ENCODE results near the gene C10orf90.

Gene C10orf90

DNA sequence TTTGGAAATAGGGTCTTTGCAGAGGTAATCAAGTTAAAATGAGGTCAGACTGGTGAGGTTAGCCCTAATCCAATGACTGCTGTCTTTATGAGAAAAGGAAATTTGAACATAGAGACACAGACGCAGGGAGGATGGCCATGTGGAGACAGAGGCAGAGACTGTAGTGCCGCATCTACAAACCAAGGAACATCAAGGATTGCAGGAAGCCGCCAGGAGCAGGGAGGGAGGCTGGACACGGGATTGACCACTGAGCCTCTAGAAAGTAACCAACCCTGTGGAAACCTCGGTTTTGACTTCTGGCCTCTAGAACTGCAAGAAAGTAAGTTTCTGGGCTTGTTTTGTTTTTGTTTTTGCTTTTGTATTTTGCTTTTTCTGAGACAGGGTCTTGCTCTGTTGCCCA is 213.9 kb downstream of the C10orf90 start:
- TF ChIP-seq, protein P1, sequence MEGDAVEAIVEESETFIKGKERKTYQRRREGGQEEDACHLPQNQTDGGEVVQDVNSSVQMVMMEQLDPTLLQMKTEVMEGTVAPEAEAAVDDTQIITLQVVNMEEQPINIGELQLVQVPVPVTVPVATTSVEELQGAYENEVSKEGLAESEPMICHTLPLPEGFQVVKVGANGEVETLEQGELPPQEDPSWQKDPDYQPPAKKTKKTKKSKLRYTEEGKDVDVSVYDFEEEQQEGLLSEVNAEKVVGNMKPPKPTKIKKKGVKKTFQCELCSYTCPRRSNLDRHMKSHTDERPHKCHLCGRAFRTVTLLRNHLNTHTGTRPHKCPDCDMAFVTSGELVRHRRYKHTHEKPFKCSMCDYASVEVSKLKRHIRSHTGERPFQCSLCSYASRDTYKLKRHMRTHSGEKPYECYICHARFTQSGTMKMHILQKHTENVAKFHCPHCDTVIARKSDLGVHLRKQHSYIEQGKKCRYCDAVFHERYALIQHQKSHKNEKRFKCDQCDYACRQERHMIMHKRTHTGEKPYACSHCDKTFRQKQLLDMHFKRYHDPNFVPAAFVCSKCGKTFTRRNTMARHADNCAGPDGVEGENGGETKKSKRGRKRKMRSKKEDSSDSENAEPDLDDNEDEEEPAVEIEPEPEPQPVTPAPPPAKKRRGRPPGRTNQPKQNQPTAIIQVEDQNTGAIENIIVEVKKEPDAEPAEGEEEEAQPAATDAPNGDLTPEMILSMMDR (IDR thresholded peaks at IDR 0.05; ENCODE audit: poor library complexity, severe bottlenecking) = no peak
- H3K36me3 ChIP-seq (ENCODE audit: low read depth) = no peaks in the 10 kb centered on the region
- peaks cover 2% of the 10 kb centered on the region for H3K27me3 ChIP-seq (ENCODE audit: insufficient read depth, poor library complexity, severe bottlenecking)
- no peaks in the 10 kb centered on the region for H3K9me3 ChIP-seq (ENCODE audit: severe bottlenecking)
- ATAC-seq (ENCODE audit: low read depth) = no peak
- DNase-seq (ENCODE audit: low spot score) = no peak
- no peak overlapping the region for H3K27ac ChIP-seq (ENCODE audit: poor library complexity, severe bottlenecking)
- H3K4me1 ChIP-seq (ENCODE audit: insufficient read depth, poor library complexity, severe bottlenecking) = peaks cover 3% of the 10 kb centered on the region
- no peak overlapping the region for H3K4me3 ChIP-seq (ENCODE audit: severe bottlenecking)

DNA sequence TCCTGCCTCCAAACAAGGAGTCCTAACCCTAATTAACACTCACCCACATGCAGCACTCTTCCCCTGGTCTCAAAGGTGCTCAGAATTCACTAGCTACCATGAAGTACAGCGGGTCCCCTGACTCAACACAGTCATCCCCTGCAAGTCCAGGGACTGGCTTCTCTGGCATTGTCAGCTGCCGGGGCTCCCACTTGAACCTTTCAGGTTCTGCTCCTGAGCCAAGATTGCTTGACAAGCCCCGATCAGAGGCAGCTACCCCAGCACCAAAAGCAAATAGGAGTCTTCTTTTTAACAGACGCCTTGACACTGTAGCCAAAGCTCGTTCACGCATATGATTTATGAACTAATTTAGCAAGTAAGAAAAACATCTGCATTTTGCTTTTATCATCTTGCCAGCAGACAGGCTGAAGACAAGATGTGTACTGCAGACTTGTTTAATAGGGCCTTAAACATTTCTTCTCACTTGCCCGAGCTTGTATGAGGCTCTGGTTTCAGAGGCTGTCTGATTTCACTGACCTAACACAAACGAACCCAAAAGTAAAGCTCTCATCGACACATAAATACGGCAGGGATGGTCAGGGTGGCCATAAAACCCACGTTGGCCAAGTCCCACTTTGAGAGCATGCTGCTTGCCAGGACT is 214.6 kb downstream of the C10orf90 start:
- no peak overlapping the region for H3K4me3 ChIP-seq (ENCODE audit: severe bottlenecking)
- ATAC-seq (ENCODE audit: low read depth) = no peak
- TF ChIP-seq, protein P1 (IDR thresholded peaks at IDR 0.05; ENCODE audit: poor library complexity, severe bottlenecking) = no peak

DNA sequence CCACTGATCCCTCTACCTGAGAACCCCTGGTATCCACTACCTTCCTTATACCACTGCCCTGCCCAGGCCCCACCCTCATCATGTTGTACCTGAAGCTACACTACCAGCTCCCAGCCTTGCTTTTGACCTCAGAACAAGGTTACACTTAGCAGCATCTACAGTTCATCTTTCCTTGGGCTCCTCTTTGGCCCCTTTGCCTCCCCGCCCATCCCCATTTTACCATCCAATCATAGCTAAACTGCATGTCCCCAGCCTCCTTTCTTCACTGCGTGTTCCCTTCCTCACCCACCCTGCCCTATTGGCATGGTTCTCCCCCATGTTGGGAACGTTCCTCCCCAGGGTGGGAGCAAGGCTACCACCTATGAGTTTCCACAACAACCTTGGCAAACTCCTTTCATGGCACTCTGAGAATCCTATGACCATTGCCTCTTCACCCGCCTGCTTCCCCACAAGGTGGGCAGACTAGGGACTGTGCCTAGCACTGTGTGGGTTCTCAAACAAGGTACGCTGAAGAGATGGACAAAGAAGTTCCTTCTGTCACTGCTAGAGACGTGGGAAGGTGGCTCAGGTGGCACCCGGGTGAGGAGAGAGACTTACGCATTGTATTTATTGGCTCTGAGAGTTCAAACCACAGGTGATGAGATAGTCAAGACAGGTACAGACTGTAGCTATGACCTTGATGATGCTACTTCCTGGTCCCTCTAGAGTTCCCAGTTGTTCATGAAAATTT is 215.3 kb downstream of the C10orf90 start:
- TF ChIP-seq, protein P1 (IDR thresholded peaks at IDR 0.05; ENCODE audit: poor library complexity, severe bottlenecking) = no peak
- no peak overlapping the region for H3K4me3 ChIP-seq (ENCODE audit: severe bottlenecking)
- H3K27me3 ChIP-seq (ENCODE audit: insufficient read depth, poor library complexity, severe bottlenecking) = peaks cover 4% of the 10 kb centered on the region
- no peak for DNase-seq (ENCODE audit: low spot score)
- ATAC-seq (ENCODE audit: low read depth) = no peak
- no peak overlapping the region for H3K27ac ChIP-seq (ENCODE audit: poor library complexity, severe bottlenecking)
- no peaks in the 10 kb centered on the region for H3K9me3 ChIP-seq (ENCODE audit: severe bottlenecking)
- peaks cover 3% of the 10 kb centered on the region for H3K4me1 ChIP-seq (ENCODE audit: insufficient read depth, poor library complexity, severe bottlenecking)
- no peaks in the 10 kb centered on the region for H3K36me3 ChIP-seq (ENCODE audit: low read depth)

More for the DNA sequence above, 214.6 kb downstream of the C10orf90 start:
- Histone ChIP-seq H3K4me1 (ENCODE audit: insufficient read depth, poor library complexity, severe bottlenecking) (peaks cover 3% of the 10 kb centered on the region), H3K36me3 (ENCODE audit: low read depth) (no peaks in the 10 kb centered on the region), H3K9me3 (ENCODE audit: severe bottlenecking) (no peaks in the 10 kb centered on the region), H3K27me3 (ENCODE audit: insufficient read depth, poor library complexity, severe bottlenecking) (peaks cover 4% of the 10 kb centered on the region), H3K27ac (ENCODE audit: poor library complexity, severe bottlenecking) (no peak overlapping the region)
- no peak for DNase-seq (ENCODE audit: low spot score)

DNA sequence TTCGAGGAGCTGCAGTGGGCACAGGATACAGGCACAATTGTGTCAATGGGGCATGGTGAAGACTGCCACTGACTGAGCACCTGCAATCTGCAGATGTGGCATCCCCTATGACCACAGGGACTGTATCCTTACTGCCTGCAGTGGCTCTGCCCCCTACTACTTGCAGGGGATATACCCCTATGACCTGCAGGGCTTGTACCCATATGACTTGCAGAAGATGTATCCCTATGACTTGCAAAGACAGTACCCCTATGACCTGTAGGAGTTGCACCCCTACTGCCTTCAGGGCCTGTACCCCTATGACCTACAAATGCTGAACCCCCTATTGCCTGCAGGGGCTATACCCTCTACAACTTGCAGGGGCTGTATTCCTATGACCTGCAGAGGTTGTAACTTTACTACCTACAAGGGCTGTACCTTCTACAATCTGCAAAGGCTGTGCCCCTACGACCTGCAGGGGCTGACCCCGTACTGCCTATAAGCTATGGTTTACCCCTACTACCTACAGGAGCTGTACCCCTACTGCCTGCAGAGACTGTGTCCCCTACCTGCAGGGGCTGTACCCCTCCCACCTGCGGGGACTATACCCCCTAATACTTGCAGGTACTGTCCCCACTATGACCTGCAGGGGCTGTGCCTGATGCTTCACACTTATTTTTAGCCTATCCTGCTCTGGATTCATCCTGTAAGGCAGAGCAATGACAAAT is 216.3 kb downstream of the C10orf90 start:
- H3K27ac ChIP-seq (ENCODE audit: poor library complexity, severe bottlenecking) = no peak overlapping the region
- ATAC-seq (ENCODE audit: low read depth) = no peak
- no peaks in the 10 kb centered on the region for H3K36me3 ChIP-seq (ENCODE audit: low read depth)
- no peaks in the 10 kb centered on the region for H3K9me3 ChIP-seq (ENCODE audit: severe bottlenecking)
- H3K27me3 ChIP-seq (ENCODE audit: insufficient read depth, poor library complexity, severe bottlenecking) = peaks cover 4% of the 10 kb centered on the region
- H3K4me3 ChIP-seq (ENCODE audit: severe bottlenecking) = no peak overlapping the region
- no peak for DNase-seq (ENCODE audit: low spot score)
- peaks cover 3% of the 10 kb centered on the region for H3K4me1 ChIP-seq (ENCODE audit: insufficient read depth, poor library complexity, severe bottlenecking)
- TF ChIP-seq, protein P1 (IDR thresholded peaks at IDR 0.05; ENCODE audit: poor library complexity, severe bottlenecking) = no peak

Measured in RWPE2 (cell line).